Measurements from ENCODE around the gene RHOF.

Gene RHOF

GRCh38 chr12:121819212-121819949 lies 25.9 kb upstream of the RHOF start:
- DNase-seq (ENCODE audit: low read depth): no peak

DNA sequence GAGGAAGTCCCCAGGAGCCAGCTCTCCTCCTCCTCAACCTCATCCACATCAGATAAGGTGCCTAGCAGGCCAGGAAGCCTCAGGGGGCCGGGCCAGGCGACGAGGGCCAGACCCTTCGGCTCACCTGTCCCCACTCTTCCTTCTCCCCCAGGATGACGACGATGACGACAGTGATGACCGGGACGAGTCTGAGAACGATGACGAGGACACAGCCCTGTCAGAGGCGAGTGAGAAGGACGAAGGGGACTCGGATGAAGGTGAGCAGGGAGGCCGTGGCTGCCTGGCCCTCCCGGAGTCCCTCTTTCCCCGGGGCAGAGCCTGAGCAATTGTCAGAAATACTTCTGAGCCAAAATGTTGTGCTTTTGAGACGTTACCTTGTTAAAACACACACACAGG lies 24.2 kb upstream of the RHOF start:
- no peak for DNase-seq (ENCODE audit: low read depth)

DNA sequence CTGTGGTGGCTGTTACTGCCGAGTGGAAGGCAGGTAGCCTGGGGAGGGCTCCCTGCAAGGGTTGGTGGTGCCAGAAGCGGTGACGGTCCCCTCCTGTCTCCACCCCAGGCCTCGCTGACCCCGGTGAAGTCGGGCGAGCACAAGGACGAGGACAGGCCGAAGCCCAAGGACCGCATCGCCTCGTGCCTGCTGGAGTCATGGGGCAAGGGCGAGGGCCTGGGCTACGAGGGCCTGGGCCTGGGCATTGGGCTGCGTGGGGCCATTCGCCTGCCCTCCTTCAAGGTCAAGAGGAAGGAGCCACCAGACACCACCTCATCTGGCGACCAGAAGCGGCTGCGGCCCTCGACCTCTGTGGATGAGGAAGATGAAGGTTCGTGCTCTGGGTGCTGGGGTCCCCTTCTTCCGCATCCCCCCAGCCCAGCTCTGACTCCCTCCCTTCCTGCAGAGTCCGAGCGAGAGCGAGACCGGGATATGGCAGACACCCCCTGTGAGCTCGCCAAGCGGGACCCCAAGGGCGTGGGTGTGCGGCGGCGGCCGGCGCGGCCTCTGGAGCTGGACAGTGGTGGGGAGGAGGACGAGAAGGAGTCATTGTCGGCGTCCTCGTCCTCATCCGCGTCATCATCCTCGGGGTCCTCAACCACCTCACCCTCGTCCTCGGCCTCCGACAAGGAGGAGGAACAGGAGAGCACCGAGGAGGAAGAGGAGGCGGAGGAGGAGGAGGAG lies 23.6 kb upstream of the RHOF start:
- no peak for DNase-seq (ENCODE audit: low read depth)

- no peak for DNase-seq (ENCODE audit: low read depth)
These were observed 21.8 kb upstream of the RHOF start for GRCh38 chr12:121815263-121815662.

DNA sequence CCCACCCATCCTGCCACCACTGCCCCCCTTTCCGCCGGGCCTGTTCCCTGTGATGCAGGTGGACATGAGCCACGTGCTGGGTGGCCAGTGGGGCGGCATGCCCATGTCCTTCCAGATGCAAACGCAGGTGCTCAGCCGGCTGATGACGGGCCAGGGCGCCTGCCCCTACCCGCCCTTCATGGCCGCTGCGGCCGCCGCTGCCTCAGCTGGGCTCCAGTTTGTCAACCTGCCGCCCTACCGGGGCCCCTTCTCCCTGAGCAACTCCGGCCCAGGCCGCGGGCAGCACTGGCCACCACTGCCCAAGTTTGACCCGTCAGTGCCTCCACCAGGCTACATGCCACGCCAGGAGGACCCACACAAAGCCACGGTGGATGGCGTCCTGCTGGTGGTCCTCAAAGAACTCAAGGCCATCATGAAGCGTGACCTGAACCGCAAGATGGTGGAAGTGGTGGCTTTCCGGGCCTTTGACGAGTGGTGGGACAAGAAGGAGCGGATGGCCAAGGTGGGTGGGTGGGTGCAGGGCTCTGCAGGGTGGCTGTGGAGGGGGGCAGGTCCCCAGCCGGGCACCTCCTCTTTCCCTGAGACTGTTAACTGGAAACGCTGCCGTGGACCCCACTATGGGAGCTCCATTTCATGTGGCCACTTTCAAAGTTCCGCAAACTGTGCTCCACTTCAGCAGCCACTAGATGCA lies 21.1 kb upstream of the RHOF start:
- no peak for DNase-seq (ENCODE audit: low read depth)

DNA sequence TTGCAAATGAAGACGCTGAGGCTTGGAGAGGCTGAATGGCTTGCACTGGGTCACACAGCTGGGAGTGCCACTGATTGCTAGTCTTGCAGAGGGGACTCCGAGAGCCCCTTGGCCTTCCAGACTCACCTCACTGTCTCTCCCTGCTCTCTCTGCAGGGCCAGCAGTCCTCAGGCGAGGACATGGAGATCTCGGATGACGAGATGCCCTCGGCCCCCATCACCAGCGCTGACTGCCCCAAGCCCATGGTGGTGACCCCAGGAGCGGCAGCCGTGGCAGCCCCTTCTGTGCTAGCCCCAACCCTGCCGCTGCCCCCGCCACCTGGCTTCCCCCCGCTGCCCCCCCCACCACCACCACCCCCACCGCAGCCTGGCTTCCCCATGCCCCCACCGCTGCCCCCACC lies 20.5 kb upstream of the RHOF start:
- DNase-seq (ENCODE audit: low read depth): no peak

- DNase-seq (ENCODE audit: low read depth): no peak
These were observed 19.7 kb upstream of the RHOF start for GRCh38 chr12:121812921-121813896.

- DNase-seq (ENCODE audit: low read depth): no peak
These were observed 18.9 kb upstream of the RHOF start for GRCh38 chr12:121812320-121812871.

GRCh38 chr12:121811434-121812319 lies 18.2 kb upstream of the RHOF start:
- DNase-seq (ENCODE audit: low read depth): no peak

DNA sequence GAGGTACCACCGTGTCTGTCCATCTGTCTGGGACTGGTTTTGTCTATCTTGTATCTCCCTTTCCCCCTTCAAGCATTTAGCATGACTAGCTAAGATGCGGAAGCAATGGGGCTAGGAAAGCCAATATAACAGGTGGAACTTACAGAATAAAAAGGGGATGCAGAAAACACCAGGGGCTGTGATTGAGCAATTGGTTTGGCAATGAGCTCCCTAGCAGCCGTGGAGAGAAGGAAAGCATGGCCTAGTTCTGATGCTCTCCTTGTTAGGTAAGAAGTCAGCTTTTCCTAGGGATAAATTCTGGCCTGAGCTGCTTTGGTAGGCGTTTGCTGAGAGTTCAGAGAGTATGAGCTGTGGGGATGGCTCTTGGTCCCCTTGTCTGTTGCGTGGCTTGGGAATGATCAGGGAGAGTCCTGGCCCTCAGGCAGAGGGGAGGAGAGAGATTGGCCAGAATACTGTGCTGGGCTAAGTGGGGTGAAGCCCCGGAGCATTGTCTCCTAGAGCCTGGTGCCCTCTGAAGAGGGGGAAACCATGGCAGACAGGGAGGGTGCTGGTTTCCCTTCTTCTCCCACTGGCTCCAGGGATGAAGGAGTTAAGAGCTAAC lies 17.4 kb upstream of the RHOF start:
- no peak for DNase-seq (ENCODE audit: low read depth)

- DNase-seq (ENCODE audit: low read depth): no peak
These were observed 16.8 kb upstream of the RHOF start for GRCh38 chr12:121810234-121810817.

DNA sequence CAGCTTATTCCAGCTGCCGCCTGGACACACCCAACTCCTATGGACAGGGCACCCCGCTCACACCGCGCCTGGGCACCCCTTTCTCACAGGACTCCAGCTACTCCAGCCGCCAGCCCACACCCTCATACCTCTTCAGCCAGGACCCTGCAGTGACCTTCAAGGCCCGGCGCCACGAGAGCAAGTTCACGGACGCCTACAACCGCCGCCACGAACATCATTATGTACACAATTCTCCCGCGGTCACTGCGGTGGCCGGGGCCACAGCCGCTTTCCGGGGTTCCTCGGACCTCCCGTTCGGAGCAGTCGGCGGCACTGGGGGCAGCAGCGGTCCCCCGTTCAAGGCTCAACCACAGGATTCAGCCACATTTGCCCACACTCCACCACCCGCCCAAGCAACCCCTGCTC lies 16.2 kb upstream of the RHOF start:
- DNase-seq (ENCODE audit: low read depth): no peak

GRCh38 chr12:121808623-121809022 lies 15.1 kb upstream of the RHOF start:
- no peak for DNase-seq (ENCODE audit: low read depth)

DNA sequence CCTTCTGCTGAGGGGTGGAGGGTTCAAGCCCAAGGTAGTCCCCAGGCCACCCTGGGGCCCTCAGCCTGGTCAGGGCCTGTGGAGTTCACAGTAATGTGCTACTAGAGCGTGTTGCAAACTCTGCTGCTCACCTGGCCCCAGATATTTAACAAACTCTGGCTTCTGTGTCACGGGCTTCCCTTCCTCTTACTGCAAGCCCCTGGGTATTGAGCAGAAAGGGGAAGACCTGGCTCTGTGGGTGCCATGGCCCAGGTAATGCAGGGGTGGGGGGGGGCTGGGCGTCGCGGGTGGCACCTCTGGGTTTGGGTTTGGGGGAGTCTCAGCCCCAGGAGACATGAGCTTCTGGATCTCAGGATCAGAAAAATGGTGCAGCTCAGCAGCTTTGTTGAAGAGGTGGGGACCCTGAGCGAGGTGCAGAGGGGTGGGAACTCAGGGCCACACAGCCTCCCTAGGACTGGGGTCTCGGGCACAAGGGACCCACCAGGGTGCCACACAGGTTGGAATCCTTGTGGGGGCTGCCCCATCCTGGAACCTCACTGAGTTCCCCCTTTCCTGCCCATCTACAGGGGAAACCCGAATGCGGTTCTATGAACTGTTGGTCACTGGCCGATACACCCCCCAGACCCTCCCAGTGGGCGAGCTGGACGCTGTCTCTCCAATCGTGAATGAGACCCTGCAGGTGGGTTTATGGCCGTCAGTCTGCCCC lies 14.3 kb upstream of the RHOF start:
- no peak for DNase-seq (ENCODE audit: low read depth)

GRCh38 chr12:121806546-121807423 lies 13.3 kb upstream of the RHOF start:
- DNase-seq (ENCODE audit: low read depth): no peak

DNA sequence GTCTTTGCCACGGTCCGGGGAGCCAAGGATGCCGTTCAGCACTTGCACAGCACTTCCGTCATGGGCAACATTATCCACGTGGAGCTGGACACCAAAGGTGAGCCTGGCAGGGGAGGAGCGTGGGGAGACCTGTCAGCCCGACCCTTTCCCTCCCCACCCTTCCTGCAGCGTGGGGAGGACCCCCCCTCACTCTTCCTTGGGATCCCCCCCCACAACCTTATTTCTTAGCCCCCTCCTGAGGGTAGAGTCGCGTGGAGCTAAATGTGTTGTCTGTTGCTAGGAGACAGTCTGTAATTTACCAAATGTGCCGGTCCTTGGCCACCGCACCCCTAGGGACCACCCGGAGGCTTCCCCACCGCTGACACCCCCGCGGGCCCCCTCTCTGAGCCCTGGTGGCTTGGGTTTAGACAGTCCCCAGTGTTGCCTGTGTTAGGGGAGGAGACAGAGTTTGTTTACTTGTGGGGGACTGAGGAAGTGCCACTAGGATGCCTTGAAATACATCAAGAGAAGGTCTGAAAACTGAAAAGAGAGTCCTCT lies 12.6 kb upstream of the RHOF start:
- no peak for DNase-seq (ENCODE audit: low read depth)

- no peak for DNase-seq (ENCODE audit: low read depth)
These were observed 11.9 kb upstream of the RHOF start for GRCh38 chr12:121805171-121806008.

Data from HS-5 (cell line).